HepG2 (cell line): ENCODE data around the gene C1QL4. TPM values are rescaled to one million over a fixed set of nuclear protein-coding genes. Genes with fewer than 3 reads are reported as not detected.
A peak's percentile ranks its signal among the peaks of the same experiment; 100 is the strongest.

Experiments used
- CENPT ChIP-seq: sonication (generic); formaldehyde crosslinking; IDR thresholded peaks from 2 replicates; pipeline ENCODE4 v1.8.0; 2022; ENCODE audit warnings: low read depth, mild to moderate bottlenecking, moderate library complexity, missing genetic modification reagents
- KLF12 ChIP-seq: sonication (generic); formaldehyde crosslinking; IDR thresholded peaks from 2 replicates; pipeline ENCODE4 v1.4.0; 2020; ENCODE audit warnings: missing genetic modification reagents, borderline replicate concordance
- NR0B2 ChIP-seq: sonication (generic); formaldehyde crosslinking; IDR thresholded peaks from 2 replicates; pipeline ENCODE4 v1.4.0; 2020; ENCODE audit warnings: mild to moderate bottlenecking, missing genetic modification reagents
- NRL ChIP-seq: sonication (generic); formaldehyde crosslinking; IDR thresholded peaks from 2 replicates; pipeline ENCODE4 v1.5.0; 2020; ENCODE audit warnings: missing genetic modification reagents, mild to moderate bottlenecking, moderate library complexity, borderline replicate concordance
- PCBP1 ChIP-seq: fragments of 200-400 bp; formaldehyde crosslinking; IDR thresholded peaks from 2 replicates; pipeline ENCODE4 v1.6.1; 2017; ENCODE audit warnings: mild to moderate bottlenecking, low read depth, low read length, borderline replicate concordance
- PHF8 ChIP-seq: sonication (generic); formaldehyde crosslinking; IDR thresholded peaks from 2 replicates; pipeline ENCODE4 v1.5.0; 2020; ENCODE audit warnings: missing genetic modification reagents
- POGK ChIP-seq: sonication (generic); formaldehyde crosslinking; conservative IDR thresholded peaks from 2 replicates; pipeline ENCODE4 v1.8.0; 2022; ENCODE audit warnings: mild to moderate bottlenecking, moderate library complexity, missing genetic modification reagents
- POLR2AphosphoS2 ChIP-seq: IDR thresholded peaks from 2 replicates; pipeline ENCODE4 v1.6.1; 2011; ENCODE audit warnings: low read depth, low read length, improper control_type of control experiment
- SALL2 ChIP-seq: sonication (generic); formaldehyde crosslinking; IDR thresholded peaks from 2 replicates; pipeline ENCODE4 v1.8.1; 2023; ENCODE audit warnings: mild to moderate bottlenecking, missing genetic modification reagents, inconsistent platforms
- SAP130 ChIP-seq: IDR thresholded peaks from 2 replicates; pipeline ENCODE4 v1.6.1; 2016; ENCODE audit warnings: low read depth
- THRA ChIP-seq: sonication (generic); formaldehyde crosslinking; IDR thresholded peaks from 2 replicates; pipeline ENCODE4 v1.4.0; 2020; ENCODE audit warnings: missing genetic modification reagents, borderline replicate concordance
- XRCC5 ChIP-seq: fragments of 200-400 bp; formaldehyde crosslinking; optimal IDR thresholded peaks from 2 replicates; pipeline ENCODE3; 2017; ENCODE audit warnings: mild to moderate bottlenecking, low read length
- ZFYVE20 ChIP-seq: sonication (generic); formaldehyde crosslinking; IDR thresholded peaks from 2 replicates; pipeline ENCODE4 v1.8.0; 2023; ENCODE audit warnings: low read depth, mild to moderate bottlenecking, moderate library complexity, missing genetic modification reagents, borderline replicate concordance
- ZNF256 ChIP-seq: sonication (generic); formaldehyde crosslinking; conservative IDR thresholded peaks from 2 replicates; pipeline ENCODE4 v1.4.0; 2020; ENCODE audit warnings: missing genetic modification reagents
- ZNF329 ChIP-seq: sonication (generic); formaldehyde crosslinking; IDR thresholded peaks from 2 replicates; pipeline ENCODE4 v1.9.0; 2021; ENCODE audit warnings: low read depth, mild to moderate bottlenecking, missing genetic modification reagents
- ZNF451 ChIP-seq: sonication (generic); formaldehyde crosslinking; IDR thresholded peaks from 2 replicates; pipeline ENCODE4 v1.5.0; 2020; ENCODE audit warnings: mild to moderate bottlenecking, missing genetic modification reagents
- ZNF556 ChIP-seq: sonication (generic); formaldehyde crosslinking; IDR thresholded peaks from 2 replicates; pipeline ENCODE4 v1.4.0; 2020; ENCODE audit warnings: mild to moderate bottlenecking, missing genetic modification reagents, borderline replicate concordance
- ZNF563 ChIP-seq: sonication (generic); formaldehyde crosslinking; IDR thresholded peaks from 2 replicates; pipeline ENCODE4 v1.8.0; 2022; ENCODE audit warnings: mild to moderate bottlenecking, moderate library complexity, missing genetic modification reagents
- ZNF605 ChIP-seq: sonication (generic); formaldehyde crosslinking; IDR thresholded peaks from 2 replicates; pipeline ENCODE4 v1.8.0; 2022; ENCODE audit warnings: mild to moderate bottlenecking, missing genetic modification reagents
- ZNF615 ChIP-seq: sonication (generic); formaldehyde crosslinking; IDR thresholded peaks from 2 replicates; pipeline ENCODE4 v1.5.0; 2020; ENCODE audit warnings: mild to moderate bottlenecking, missing genetic modification reagents, borderline replicate concordance
- ZNF83 ChIP-seq: sonication (generic); formaldehyde crosslinking; IDR thresholded peaks from 2 replicates; pipeline ENCODE4 v1.4.0; 2020; ENCODE audit warnings: missing genetic modification reagents, mild to moderate bottlenecking, borderline replicate concordance
- polyA plus RNA-seq, 8 experiments: library from polyadenylated mRNA; depleted of rRNA in 3 of 8; stranded (reverse) in 7 of 8; unstranded in 1 of 8; fragments of >200 nt; fragmentation: Illumina TruSeq in 4 of 8; extraction: Trizol in 4 of 8; gene quantifications; 2 replicates each; pipeline versions ENCODE4 v1.2.1 to v1.2.3, GENCODE V29; 2011 to 2016; ENCODE audit warnings: low read depth in 4 of 8, missing spikeins in 1 of 8, mixed read lengths in 1 of 8; ENCODE audit not compliant: insufficient read depth in 1 of 8
- total RNA-seq, 5 experiments: library from RNA; depleted of rRNA; stranded (reverse); fragments of >200 nt; fragmentation: Illumina TruSeq; extraction: Trizol; gene quantifications; 2 replicates each; pipeline ENCODE4 v1.2.3, GENCODE V29; 2016; ENCODE audit warnings: low read depth in 1 of 5
- TF ChIP-seq, protein P1 (sequence below): sonication (generic); formaldehyde crosslinking; IDR thresholded peaks from 2 replicates; pipeline ENCODE4 v1.5.0; 2020; ENCODE audit warnings: missing genetic modification reagents

C1QL4 gene
- total and polyA plus RNA-seq, 2 of the 13 experiments (the other 11 are each of a cell fraction or from before 2014, with no cell fraction given): 0.03 TPM; not detected in 1

DNA sequence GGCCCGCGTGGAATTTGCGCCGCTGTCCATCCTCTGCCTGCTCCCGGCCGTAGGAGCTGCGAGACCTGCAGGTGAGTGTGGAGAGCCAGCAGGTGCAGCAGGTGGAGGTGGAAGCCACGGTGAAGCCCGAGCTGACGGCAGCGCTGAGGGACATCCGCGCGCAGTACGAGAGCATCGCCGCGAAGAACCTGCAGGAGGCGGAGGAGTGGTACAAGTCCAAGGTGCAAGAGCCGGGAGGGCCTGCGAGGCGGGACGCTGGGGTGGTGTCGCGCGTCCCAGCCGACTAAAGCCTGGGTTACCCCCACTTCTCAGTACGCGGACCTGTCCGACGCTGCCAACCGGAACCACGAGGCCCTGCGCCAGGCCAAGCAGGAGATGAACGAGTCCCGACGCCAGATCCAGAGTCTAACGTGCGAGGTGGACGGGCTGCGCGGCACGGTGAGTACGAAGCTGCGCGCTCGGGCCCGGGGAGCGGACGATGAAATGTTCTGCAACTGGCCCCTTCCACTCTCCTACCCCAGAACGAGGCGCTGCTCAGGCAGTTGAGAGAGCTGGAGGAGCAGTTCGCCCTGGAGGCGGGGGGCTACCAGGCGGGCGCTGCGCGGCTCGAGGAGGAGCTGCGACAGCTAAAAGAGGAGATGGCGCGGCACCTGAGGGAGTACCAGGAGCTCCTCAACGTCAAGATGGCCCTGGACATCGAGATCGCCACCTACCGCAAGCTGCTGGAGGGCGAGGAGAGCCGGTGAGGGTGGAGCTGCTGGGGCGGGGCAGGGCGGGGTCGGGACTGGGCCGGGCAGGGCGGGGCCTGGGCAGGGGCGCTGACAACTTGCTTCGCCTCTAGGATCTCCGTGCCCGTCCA lies 39.9 kb downstream of the C1QL4 start (continued):
- TF ChIP-seq ZNF563 (peak; percentile 54; the same call in 1 of the 2 replicates), POLR2AphosphoS2 (no peak), PCBP1 (0 out of 2 replicates have a peak, but pooled peaks have one; percentile 27), SAP130 (CRISPR knock-in tag) (no peak), THRA (CRISPR knock-in tag) (no peak), SALL2 (CRISPR knock-in tag) (no peak), ZNF615 (no peak), ZNF605 (CRISPR knock-in tag) (no peak), CENPT (CRISPR knock-in tag) (peak; percentile 62; the same call in 1 of the 2 replicates), NR0B2 (no peak), ZNF451 (CRISPR knock-in tag) (no peak), ZNF329 (CRISPR knock-in tag) (no peak), POGK (CRISPR knock-in tag) (no peak), PHF8 (CRISPR knock-in tag) (0 out of 2 replicates have a peak, but pooled peaks have one; percentile 30), ZFYVE20 (CRISPR knock-in tag) (0 out of 2 replicates have a peak, but pooled peaks have one; percentile 41), XRCC5 (no peak), ZNF83 (CRISPR knock-in tag) (no peak), ZNF556 (CRISPR knock-in tag) (no peak), NRL (CRISPR knock-in tag) (no peak), KLF12 (CRISPR knock-in tag) (no peak), ZNF256 (CRISPR knock-in tag) (no peak)
- TF ChIP-seq, protein P1, sequence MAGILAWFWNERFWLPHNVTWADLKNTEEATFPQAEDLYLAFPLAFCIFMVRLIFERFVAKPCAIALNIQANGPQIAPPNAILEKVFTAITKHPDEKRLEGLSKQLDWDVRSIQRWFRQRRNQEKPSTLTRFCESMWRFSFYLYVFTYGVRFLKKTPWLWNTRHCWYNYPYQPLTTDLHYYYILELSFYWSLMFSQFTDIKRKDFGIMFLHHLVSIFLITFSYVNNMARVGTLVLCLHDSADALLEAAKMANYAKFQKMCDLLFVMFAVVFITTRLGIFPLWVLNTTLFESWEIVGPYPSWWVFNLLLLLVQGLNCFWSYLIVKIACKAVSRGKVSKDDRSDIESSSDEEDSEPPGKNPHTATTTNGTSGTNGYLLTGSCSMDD (CRISPR knock-in tag): no peak
